Uterus (tissue), 4 donors: ENCODE results near the gene MAGEB1. TPM values are rescaled to one million over a fixed set of nuclear protein-coding genes. Genes with fewer than 3 reads are reported as not detected.

Experiments
- DNase-seq, 2 donors: peaks; one replicate each; pipeline ENCODE4 v3.0.0-alpha.2; 2019 to 2020
- H3K27ac ChIP-seq, 2 donors: fragments of 200-600 bp; sonication (generic); 1 replicate in 1 of 2; 2 replicates in 1 of 2; pipeline ENCODE4 v1.5.1; 2016 to 2018
- H3K27me3 ChIP-seq, 2 donors: fragments of 200-600 bp; sonication (generic); one replicate each; pipeline ENCODE4 v1.5.1; 2018 to 2019; ENCODE audit warnings: control low read depth in 1 of 2
- H3K36me3 ChIP-seq, 2 donors: fragments of 200-600 bp; sonication (generic); one replicate each; pipeline ENCODE4 v1.5.1; 2019; ENCODE audit warnings: control low read depth in 1 of 2
- H3K4me1 ChIP-seq, 2 donors: fragments of 200-600 bp; sonication (generic); one replicate each; pipeline ENCODE4 v1.5.1; 2018 to 2019; ENCODE audit warnings: control low read depth in 1 of 2
- H3K4me3 ChIP-seq, 2 donors: fragments of 200-600 bp; sonication (generic); 1 replicate in 1 of 2; 2 replicates in 1 of 2; pipeline ENCODE4 v1.5.1; 2018 to 2019; ENCODE audit warnings: mild to moderate bottlenecking in 1 of 2
- H3K9me3 ChIP-seq, 2 donors: fragments of 200-600 bp; sonication (generic); one replicate each; pipeline ENCODE4 v1.5.1; 2019; ENCODE audit warnings: control low read depth in 1 of 2
- CTCF ChIP-seq, 4 experiments: fragments of 200-600 bp in 2 of 4; fragments of 450-650 bp in 2 of 4; sonication (generic) in 2 of 4; IDR thresholded peaks; one replicate each; pipeline ENCODE4 v1.5.1; 2016 to 2019; ENCODE audit warnings: antibody characterized with exemption in 4 of 4, mild to moderate bottlenecking in 2 of 4, moderate library complexity in 1 of 4
- POLR2A ChIP-seq, 2 donors: fragments of 450-650 bp; IDR thresholded peaks; one replicate each; pipeline ENCODE4 v1.6.1; 2016; ENCODE audit warnings: antibody characterized with exemption in 2 of 2, mild to moderate bottlenecking in 1 of 2, moderate library complexity in 1 of 2
- intact Hi-C: fragments of 100-400 bp; cut with DNase I; formaldehyde crosslinking; loops from one replicate; pipeline ENCODE4 v1.15.1; 2023; ENCODE audit warnings: low total_unique reads
- total RNA-seq, 4 donors: library from RNA; depleted of rRNA in 3 of 4; stranded (reverse); fragments of >200 nt in 3 of 4; gene quantifications; one replicate each; pipeline versions ENCODE4 v1.1.0 to v1.2.4, GENCODE V29; 2014 to 2023
- donor health status: DM: yes; HTN: yes; CAD: no.

Gene MAGEB1
- total RNA-seq, 4 donors from 2014 or later = not detected

- no peaks in the 10 kb centered on the region for H3K36me3 ChIP-seq
- H3K27me3 ChIP-seq = no peaks in the 10 kb centered on the region
- no peak for DNase-seq
- TF ChIP-seq POLR2A (IDR thresholded peaks at IDR 0.05) = no peak
- TF ChIP-seq CTCF (IDR thresholded peaks at IDR 0.05) = no peak
- H3K27ac ChIP-seq = no peak overlapping the region
- H3K9me3 ChIP-seq = no peaks in the 10 kb centered on the region
- intact Hi-C loops = no loop called here
- H3K4me1 ChIP-seq = no peaks in the 10 kb centered on the region
- no peak overlapping the region for H3K4me3 ChIP-seq
These were observed 1.9 kb downstream of the MAGEB1 start for GRCh38 chrX:30248854-30249253.

GRCh38 chrX:30253257-30253656 is 6.3 kb downstream of the MAGEB1 start:
- Histone ChIP-seq H3K27me3 (no peaks in the 10 kb centered on the region), H3K36me3 (no peaks in the 10 kb centered on the region), H3K4me3 (no peak overlapping the region), H3K27ac (no peak overlapping the region), H3K4me1 (no peaks in the 10 kb centered on the region), H3K9me3 (no peaks in the 10 kb centered on the region)
- intact Hi-C loops = no loop called here
- no peak for DNase-seq
- TF ChIP-seq CTCF (IDR thresholded peaks at IDR 0.05) (no peak), POLR2A (IDR thresholded peaks at IDR 0.05) (no peak)

GRCh38 chrX:30259927-30260326 is 13.0 kb downstream of the MAGEB1 start:
- Histone ChIP-seq H3K27ac (no peak overlapping the region), H3K4me3 (no peak overlapping the region), H3K27me3 (no peaks in the 10 kb centered on the region), H3K9me3 (no peaks in the 10 kb centered on the region), H3K4me1 (no peaks in the 10 kb centered on the region), H3K36me3 (no peaks in the 10 kb centered on the region)
- intact Hi-C loops = no loop called here
- no peak for DNase-seq
- TF ChIP-seq CTCF (IDR thresholded peaks at IDR 0.05) = no peak
- TF ChIP-seq POLR2A (IDR thresholded peaks at IDR 0.05) = no peak

- Histone ChIP-seq H3K9me3 (no peaks in the 10 kb centered on the region), H3K36me3 (no peaks in the 10 kb centered on the region), H3K4me1 (no peaks in the 10 kb centered on the region), H3K27ac (no peak overlapping the region), H3K27me3 (no peaks in the 10 kb centered on the region), H3K4me3 (no peak overlapping the region)
- TF ChIP-seq POLR2A (IDR thresholded peaks at IDR 0.05) = no peak
- no peak for TF ChIP-seq CTCF (IDR thresholded peaks at IDR 0.05)
- DNase-seq = no peak
- intact Hi-C loops = no loop called here
These were observed 14.1 kb downstream of the MAGEB1 start for GRCh38 chrX:30261012-30261411.

GRCh38 chrX:30262763-30263162 is 15.8 kb downstream of the MAGEB1 start:
- no peaks in the 10 kb centered on the region for H3K36me3 ChIP-seq
- no peaks in the 10 kb centered on the region for H3K27me3 ChIP-seq
- no peak overlapping the region for H3K27ac ChIP-seq
- no peak for TF ChIP-seq POLR2A (IDR thresholded peaks at IDR 0.05)
- no peak for TF ChIP-seq CTCF (IDR thresholded peaks at IDR 0.05)
- DNase-seq = no peak
- no peak overlapping the region for H3K4me3 ChIP-seq
- H3K9me3 ChIP-seq = no peaks in the 10 kb centered on the region
- intact Hi-C loops = no loop called here
- no peaks in the 10 kb centered on the region for H3K4me1 ChIP-seq
